ENCODE results near the gene ST3GAL5.
"Not testable (repeated sequence)": the region's sequence is repeated elsewhere in the genome, so short reads cannot be mapped to it uniquely, and the experiment has no call there.

ST3GAL5 gene

GRCh38 chr2:85917887-85918795 lies 29.4 kb upstream of the ST3GAL5 start:
- no peak for DNase-seq (ENCODE audit: low read depth in 2 of 2)

DNA sequence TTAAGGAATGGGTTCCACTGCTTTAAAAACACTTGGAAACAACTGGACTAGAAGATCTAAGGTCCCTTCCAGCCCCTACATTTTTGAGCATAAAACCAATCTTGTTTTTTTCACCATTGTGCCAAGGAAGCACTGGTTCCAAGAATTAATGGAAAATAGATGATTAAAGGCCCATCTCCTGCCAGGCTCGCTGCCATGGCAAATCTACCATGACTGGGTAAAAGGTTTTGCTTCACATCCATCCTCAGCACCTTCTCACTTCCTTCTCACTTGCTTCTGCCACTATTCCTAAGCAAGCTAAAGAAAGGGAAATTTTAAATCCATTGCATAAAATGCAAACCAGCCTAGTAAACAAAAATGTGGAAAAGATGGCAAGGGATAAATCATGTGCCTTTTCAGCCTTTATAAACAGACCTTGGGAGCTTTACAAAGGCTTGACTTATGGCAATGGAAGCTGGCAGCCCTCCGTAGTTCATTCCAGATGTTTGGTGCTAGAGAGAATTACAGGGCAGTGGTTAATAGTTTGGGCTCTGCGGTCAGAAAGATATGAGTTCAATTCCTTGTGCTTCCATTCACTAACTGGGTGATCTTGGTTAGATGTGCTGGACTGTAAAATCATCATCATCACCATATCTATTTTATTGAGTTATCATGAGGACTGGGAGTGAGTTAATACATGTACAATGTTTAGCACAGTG lies 27.0 kb upstream of the ST3GAL5 start:
- DNase-seq (ENCODE audit: low read depth in 2 of 2): no peak

DNA sequence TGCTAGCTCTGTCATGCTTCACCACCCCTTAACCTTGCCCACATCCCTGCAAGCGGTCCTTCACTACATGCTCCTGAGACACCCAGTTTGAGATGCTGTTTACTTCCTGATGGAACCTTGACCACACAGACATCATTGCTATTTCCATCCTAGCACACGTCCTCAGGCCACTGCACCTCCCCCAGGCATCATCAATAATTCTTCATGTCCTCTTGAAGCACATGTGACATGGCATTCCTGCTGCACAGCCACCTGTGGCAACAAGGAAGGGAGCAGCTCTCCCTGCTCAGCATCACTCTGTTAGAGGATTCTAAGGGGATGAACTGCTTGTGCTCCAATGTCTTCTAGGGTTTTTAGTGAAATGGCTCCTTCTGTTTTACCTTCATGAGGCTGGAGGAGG lies 26.1 kb upstream of the ST3GAL5 start:
- DNase-seq (ENCODE audit: low read depth in 2 of 2): no peak

- no peak for DNase-seq (ENCODE audit: low read depth in 2 of 2)
These were observed 25.4 kb upstream of the ST3GAL5 start for GRCh38 chr2:85913884-85914881.

GRCh38 chr2:85911814-85912692 lies 23.3 kb upstream of the ST3GAL5 start:
- no peak for DNase-seq (ENCODE audit: low read depth in 2 of 2)

DNA sequence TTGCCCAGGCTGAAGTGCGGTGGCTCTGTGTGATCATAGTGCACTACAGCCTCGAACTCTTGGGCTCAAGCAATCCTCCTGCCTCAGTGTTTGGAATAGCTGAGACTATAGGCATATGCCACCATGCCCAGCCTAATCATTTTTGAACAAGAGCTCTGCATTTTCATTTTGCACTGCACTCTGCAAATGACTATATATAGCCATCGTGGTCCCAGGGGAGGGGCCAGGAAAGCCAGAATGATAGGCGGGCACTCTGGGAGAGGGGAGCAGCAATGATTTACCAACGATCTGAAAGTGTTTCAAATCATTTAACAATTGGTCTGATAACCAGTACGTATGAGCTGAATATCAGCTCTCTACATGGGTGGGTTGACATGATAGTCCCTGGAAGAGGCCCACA lies 22.3 kb upstream of the ST3GAL5 start:
- no peak for DNase-seq (ENCODE audit: low read depth in 2 of 2)

DNA sequence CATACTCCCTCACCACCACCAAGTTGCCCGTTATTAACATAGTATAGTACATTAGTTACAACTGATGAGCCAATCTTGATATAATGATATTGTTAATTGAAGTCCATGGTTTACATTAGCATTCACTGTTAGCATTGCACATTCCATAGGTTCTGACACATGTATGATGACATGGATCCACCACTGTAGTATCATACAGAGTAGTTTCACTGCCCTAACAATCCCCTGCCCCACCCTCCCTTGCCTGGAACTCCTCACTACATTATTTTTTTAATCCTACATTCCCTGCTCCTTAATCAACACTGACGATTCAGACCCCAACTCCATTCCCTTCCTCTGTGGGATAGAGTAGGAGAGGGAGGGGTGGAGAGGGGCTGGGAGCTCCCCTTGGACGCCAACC lies 20.2 kb upstream of the ST3GAL5 start:
- no peak for DNase-seq (ENCODE audit: low read depth in 2 of 2)

- DNase-seq (ENCODE audit: low read depth in 2 of 2): no peak
These were observed 19.7 kb upstream of the ST3GAL5 start for GRCh38 chr2:85908506-85908905.

GRCh38 chr2:85907671-85908157 lies 18.9 kb upstream of the ST3GAL5 start:
- no peak for DNase-seq (ENCODE audit: low read depth in 2 of 2)

GRCh38 chr2:85906748-85907147 lies 18.0 kb upstream of the ST3GAL5 start:
- no peak for DNase-seq (ENCODE audit: low read depth in 2 of 2)

- DNase-seq (ENCODE audit: low read depth in 2 of 2): no peak
These were observed 17.1 kb upstream of the ST3GAL5 start for GRCh38 chr2:85905891-85906290.

DNA sequence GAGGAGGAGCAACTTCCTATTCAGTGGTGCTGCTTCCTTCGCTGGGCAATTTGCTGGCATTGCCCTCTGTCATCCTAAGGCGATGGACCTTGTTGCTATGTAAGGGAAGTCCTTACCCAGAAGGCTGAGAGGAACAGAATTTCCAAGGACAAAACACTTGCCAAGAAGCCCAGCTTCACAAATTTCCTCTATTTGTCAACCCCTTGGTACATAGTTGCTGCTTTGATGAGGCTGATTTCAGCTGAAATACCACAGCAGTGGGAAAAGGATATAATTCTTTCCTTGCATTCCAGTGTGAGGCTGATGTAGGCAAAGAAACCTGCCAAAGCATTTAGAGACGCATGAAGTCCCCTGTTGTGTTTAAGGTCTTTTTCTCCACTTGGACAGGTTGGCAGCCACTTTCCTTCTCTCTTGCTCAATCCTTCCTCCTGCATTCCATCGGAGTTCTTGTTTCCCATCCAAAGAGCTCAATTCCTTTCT lies 16.4 kb upstream of the ST3GAL5 start:
- no peak for DNase-seq (ENCODE audit: low read depth in 2 of 2)

- DNase-seq (ENCODE audit: low read depth in 2 of 2): no peak
These were observed 15.1 kb upstream of the ST3GAL5 start for GRCh38 chr2:85903849-85904248.

- DNase-seq (ENCODE audit: low read depth in 2 of 2): no peak
These were observed 13.7 kb upstream of the ST3GAL5 start for GRCh38 chr2:85902496-85902895.

DNA sequence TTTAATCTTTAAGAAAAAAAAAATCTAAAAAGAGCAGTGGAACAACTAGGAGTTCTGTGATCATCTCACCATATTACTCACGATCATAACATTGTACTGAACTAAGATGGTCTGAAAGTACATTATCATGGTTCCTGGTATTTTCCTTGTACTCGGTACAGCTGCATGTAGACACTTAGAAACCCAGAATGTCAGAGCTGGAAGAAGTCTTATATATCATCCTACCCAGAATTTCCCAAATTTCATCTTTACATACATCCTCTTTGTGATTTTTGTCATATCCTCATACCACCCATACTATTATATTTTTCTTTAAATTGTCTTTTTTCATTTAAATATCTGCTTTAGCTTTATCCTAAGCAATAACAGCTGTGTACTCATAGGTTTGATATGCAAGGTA lies 12.4 kb upstream of the ST3GAL5 start:
- DNase-seq (ENCODE audit: low read depth in 2 of 2): no peak

DNA sequence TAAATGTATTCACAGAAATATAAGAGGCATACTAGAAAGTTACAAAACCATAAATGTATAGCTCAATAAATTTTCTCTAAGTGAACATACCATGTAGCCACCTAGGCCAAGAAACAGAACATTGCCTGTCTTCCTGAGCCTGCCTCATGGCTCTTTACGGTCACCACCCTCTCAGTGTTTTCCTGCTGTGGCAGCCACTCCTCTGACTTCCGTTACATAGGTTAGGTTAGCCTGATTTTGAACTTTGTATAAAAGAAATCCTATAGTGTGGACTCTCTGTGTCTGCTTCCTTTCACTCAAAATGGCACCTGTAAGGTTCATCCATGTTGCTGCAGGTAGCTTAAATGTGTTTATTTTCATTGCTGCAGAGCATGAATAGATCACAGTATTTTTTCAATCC lies 11.6 kb upstream of the ST3GAL5 start:
- DNase-seq (ENCODE audit: low read depth in 2 of 2): no peak

- no peak for DNase-seq (ENCODE audit: low read depth in 2 of 2)
These were observed 11.1 kb upstream of the ST3GAL5 start for GRCh38 chr2:85899849-85900248.

DNA sequence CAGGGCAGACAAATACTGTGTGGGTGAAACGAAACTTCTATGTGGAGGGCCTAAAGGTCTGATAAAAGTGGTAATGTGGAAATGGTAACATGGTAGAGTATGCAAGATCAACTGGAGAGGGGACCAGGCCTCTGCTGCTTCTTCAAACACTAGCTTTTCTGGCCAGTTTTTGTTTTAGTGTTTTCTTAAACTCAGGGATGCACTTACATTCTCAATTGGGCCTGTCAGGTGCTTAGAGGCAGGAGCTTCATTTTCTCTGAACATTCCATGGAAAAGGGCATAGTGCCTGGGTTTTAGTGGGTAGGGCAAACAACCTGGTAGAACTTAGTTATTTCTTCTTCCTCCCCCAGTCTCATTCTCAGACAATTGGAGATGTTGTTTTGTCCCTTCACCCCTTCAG lies 10.5 kb upstream of the ST3GAL5 start:
- DNase-seq (ENCODE audit: low read depth in 2 of 2): no peak

- no peak for DNase-seq (ENCODE audit: low read depth in 2 of 2)
These were observed 10.1 kb upstream of the ST3GAL5 start for GRCh38 chr2:85898881-85899280.

DNA sequence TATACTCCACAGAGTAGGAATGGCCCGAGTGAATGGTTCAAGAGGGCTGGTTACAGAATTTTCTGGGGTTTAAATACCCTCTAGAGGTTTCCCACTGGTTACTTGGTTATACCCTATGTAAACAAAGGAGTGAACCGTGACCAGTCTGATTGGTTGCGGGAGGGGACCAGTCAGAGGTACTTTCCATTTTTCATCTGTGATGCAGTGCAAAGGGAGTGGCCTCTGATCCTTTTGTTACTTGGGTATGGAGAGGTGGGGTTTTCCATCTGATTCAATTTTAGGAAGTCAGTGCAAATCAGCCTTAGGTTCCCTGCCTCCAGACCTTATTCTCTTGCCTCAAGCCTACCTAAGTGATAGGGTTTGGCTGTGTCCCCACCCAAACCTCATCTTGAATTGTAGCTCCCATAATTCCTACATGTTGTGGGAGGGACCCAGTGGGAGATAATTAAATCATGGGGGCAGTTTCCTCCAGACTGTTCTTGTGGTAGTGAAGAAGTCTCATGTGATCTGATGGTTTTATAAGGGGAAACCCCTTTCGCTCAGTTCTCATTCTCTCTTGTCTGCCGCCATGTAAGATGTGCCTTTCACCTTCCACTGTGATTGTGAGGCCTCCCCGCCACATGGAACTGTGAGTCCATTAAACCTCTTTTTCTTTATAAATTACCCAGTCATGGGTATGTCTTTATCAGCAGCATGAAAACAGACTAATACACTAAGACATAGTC lies 5.9 kb upstream of the ST3GAL5 start:
- not testable (repeated sequence) for DNase-seq (ENCODE audit: low read depth in 2 of 2)
